HEK293 (cell line): ENCODE results near the gene SLC39A1.

ENCODE experiments used
- BCL11A ChIP-seq: fragments of 450-650 bp; formaldehyde crosslinking; IDR thresholded peaks from 2 replicates; pipeline ENCODE4 v1.5.1; 2016; ENCODE audit warnings: low read depth, missing biosample characterization, missing genetic modification characterization
- SP2 ChIP-seq: fragments of 450-650 bp; formaldehyde crosslinking; IDR thresholded peaks from 2 replicates; pipeline ENCODE4 v1.5.1; 2016; ENCODE audit warnings: missing biosample characterization, missing genetic modification characterization
- ZNF132 ChIP-seq: fragments of 450-650 bp; formaldehyde crosslinking; IDR thresholded peaks from 2 replicates; pipeline ENCODE4 v1.5.1; 2017; ENCODE audit warnings: missing biosample characterization, missing genetic modification characterization, borderline replicate concordance
- ZNF133 ChIP-seq: fragments of 450-650 bp; formaldehyde crosslinking; IDR thresholded peaks from 2 replicates; pipeline ENCODE4 v1.5.1; 2016; ENCODE audit warnings: missing biosample characterization, missing genetic modification characterization
- ZNF146 ChIP-seq: fragments of 450-650 bp; formaldehyde crosslinking; IDR thresholded peaks from 2 replicates; pipeline ENCODE4 v1.5.1; 2016; ENCODE audit warnings: missing biosample characterization, missing genetic modification characterization
- ZNF19 ChIP-seq: fragments of 450-650 bp; formaldehyde crosslinking; IDR thresholded peaks from 2 replicates; pipeline ENCODE4; 2016; ENCODE audit warnings: missing biosample characterization, missing genetic modification characterization, low read depth
- ZNF335 ChIP-seq: fragments of 450-650 bp; formaldehyde crosslinking; conservative IDR thresholded peaks from 2 replicates; pipeline ENCODE4 v1.5.1; 2016; ENCODE audit warnings: missing biosample characterization, missing genetic modification characterization
- ZNF423 ChIP-seq: fragments of 450-650 bp; formaldehyde crosslinking; IDR thresholded peaks from 2 replicates; pipeline ENCODE4 v1.5.1; 2016; ENCODE audit warnings: missing biosample characterization, missing genetic modification characterization
- TF ChIP-seq, protein P1 (sequence below): fragments of 450-650 bp; formaldehyde crosslinking; IDR thresholded peaks from 2 replicates; pipeline ENCODE4 v1.5.1; 2016; ENCODE audit warnings: missing biosample characterization, missing genetic modification characterization

DNA sequence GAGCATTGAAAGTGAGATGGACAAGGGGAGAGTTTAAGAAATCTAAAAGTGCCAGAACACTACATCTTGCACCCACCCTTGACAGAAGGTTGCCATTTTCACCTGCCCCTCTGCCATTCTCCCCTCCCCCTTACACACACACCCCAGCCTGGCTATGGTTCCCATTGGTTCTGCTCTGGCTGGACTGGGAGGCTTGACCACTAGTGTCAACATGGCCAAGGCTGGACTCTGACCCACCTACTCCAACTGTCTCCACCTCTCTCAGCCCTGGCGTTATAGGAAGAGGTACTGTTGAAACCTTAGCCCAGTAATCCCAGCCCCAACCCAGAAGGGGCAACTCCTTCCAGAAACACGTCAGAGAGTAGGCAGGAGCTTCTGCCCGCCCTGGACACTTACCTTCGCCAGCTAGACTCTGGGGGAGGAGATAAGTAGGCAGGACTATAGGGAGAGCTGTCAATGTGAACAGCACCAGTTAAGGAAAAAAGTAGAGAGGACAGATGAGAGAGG, 9.4 kb downstream of the SLC39A1 start:
- TF ChIP-seq, protein P1, sequence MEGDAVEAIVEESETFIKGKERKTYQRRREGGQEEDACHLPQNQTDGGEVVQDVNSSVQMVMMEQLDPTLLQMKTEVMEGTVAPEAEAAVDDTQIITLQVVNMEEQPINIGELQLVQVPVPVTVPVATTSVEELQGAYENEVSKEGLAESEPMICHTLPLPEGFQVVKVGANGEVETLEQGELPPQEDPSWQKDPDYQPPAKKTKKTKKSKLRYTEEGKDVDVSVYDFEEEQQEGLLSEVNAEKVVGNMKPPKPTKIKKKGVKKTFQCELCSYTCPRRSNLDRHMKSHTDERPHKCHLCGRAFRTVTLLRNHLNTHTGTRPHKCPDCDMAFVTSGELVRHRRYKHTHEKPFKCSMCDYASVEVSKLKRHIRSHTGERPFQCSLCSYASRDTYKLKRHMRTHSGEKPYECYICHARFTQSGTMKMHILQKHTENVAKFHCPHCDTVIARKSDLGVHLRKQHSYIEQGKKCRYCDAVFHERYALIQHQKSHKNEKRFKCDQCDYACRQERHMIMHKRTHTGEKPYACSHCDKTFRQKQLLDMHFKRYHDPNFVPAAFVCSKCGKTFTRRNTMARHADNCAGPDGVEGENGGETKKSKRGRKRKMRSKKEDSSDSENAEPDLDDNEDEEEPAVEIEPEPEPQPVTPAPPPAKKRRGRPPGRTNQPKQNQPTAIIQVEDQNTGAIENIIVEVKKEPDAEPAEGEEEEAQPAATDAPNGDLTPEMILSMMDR (tag by site-specific recombination), result no peak
- TF ChIP-seq ZNF335 (tag by site-specific recombination), result no peak
- no peak for TF ChIP-seq ZNF423 (tag by site-specific recombination)
- TF ChIP-seq SP2 (tag by site-specific recombination), result no peak
- no peak for TF ChIP-seq ZNF19 (tag by site-specific recombination)
- TF ChIP-seq ZNF133, result no peak
- TF ChIP-seq ZNF132 (tag by site-specific recombination), result no peak
- TF ChIP-seq ZNF146, result no peak
- no peak for TF ChIP-seq BCL11A
